T1000 (cell line): ENCODE results near the gene CNTN2.

Experiments used
- DNase-seq: peaks from one replicate; lab custom pipeline; 2025; ENCODE audit warnings: mixed read lengths; lab: John Stamatoyannopoulos, UW

The CNTN2 gene, protein sequence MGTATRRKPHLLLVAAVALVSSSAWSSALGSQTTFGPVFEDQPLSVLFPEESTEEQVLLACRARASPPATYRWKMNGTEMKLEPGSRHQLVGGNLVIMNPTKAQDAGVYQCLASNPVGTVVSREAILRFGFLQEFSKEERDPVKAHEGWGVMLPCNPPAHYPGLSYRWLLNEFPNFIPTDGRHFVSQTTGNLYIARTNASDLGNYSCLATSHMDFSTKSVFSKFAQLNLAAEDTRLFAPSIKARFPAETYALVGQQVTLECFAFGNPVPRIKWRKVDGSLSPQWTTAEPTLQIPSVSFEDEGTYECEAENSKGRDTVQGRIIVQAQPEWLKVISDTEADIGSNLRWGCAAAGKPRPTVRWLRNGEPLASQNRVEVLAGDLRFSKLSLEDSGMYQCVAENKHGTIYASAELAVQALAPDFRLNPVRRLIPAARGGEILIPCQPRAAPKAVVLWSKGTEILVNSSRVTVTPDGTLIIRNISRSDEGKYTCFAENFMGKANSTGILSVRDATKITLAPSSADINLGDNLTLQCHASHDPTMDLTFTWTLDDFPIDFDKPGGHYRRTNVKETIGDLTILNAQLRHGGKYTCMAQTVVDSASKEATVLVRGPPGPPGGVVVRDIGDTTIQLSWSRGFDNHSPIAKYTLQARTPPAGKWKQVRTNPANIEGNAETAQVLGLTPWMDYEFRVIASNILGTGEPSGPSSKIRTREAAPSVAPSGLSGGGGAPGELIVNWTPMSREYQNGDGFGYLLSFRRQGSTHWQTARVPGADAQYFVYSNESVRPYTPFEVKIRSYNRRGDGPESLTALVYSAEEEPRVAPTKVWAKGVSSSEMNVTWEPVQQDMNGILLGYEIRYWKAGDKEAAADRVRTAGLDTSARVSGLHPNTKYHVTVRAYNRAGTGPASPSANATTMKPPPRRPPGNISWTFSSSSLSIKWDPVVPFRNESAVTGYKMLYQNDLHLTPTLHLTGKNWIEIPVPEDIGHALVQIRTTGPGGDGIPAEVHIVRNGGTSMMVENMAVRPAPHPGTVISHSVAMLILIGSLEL

DNA sequence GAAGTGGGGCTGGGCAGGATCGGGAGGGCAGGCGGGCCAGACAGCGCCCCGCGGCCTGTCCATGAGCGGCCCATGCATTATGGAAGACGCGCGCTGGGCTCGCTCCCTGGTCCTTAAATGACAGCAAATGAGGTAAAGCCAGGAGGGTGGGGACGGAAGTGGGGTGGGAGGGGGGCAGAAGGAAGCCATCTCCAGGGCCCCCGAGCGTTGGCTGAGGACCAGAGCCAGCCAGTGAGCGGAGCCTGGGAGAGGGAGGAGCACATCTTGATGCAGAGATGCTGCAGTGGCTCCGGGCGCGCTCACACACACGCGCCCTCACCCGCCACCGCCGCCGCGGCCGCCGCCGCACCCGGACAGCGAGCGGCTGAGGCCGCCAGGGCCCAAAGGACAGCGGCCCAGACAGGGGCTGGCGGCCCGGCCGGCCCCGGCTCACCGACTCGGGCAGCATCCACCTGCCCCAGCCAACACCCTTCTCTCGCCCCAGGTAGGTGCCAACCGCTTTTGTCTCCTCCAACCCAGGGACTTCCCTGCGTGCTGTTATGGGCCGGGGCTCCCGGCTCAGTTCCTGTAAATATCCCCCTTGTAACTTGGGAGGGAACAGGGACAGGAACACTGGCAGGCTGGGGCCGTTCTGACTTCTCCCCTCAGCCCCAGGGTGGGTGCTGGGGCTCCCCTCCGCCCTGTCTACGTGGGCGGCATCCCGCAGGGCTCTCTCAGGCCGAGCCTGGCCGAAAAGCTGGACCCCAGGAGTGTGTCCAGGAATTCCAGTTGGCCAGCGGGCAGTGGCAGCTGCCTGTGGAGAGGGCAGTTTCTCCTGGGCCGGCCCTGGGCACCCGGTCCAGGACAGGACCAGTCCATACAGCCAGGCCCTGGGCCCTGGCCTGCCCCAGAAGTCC lies at the start of gene CNTN2:
CNTN2 (plus strand) TSS at position 302 of the 896 bp plus-strand sequence. CDS start 9,974 bp downstream, outside the sequence.
- no peak for DNase-seq

DNA sequence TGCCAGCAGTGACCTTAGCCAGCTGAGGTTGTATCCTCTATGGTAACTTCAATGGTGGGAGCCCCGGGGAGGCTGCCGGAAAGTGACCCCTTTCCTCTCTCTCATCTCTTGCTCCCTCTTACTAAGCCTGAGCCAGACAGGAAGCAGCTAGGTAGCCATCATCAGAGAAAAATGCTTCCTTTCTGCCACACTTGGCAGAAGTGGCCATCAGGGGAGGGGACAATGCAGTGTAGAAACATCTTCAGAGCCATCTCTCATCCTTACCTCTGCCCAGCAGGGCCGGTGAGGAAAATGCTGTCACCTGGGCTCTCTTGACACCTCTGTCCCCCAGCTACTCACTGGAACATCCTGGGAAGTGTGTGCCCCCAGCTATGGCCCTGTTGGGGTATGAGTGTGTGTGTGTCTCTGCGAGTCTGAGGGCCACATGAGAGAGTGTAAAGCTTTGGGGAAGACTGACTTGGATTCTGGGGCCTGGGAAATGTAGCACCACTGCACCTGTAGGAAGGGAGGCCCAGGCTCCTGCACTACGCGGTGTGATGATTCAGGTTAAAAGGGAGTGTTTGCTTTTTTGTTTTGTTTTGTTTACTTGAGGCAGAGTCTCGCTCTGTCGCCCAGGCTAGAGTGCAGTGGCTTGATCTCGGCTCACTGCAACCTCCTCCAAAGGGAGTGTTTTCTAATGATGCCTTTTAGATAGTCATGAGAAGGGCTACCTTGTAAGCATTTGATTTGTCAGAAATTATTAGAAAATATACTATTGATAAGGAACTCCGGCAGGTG lies 48.7 kb upstream of the CNTN2 start:
- no peak for DNase-seq

DNA sequence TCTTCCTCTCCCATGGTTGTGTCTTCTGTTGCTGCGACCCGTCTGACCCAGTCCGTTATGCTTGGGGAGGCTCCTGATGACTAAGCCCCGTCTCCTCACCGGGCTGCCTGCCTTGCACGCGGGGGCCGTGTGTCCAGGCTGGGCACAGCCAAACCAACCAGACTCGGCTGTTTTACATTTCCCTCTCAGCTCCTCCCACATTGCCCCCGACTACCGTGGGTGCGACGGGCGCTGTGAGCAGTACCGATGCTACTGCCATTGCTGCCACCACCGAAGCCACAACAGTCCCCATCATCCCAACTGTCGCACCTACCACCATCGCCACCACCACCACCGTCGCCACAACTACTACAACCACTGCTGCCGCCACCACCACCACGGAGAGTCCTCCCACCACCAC lies 46.0 kb upstream of the CNTN2 start:
- no peak for DNase-seq

DNA sequence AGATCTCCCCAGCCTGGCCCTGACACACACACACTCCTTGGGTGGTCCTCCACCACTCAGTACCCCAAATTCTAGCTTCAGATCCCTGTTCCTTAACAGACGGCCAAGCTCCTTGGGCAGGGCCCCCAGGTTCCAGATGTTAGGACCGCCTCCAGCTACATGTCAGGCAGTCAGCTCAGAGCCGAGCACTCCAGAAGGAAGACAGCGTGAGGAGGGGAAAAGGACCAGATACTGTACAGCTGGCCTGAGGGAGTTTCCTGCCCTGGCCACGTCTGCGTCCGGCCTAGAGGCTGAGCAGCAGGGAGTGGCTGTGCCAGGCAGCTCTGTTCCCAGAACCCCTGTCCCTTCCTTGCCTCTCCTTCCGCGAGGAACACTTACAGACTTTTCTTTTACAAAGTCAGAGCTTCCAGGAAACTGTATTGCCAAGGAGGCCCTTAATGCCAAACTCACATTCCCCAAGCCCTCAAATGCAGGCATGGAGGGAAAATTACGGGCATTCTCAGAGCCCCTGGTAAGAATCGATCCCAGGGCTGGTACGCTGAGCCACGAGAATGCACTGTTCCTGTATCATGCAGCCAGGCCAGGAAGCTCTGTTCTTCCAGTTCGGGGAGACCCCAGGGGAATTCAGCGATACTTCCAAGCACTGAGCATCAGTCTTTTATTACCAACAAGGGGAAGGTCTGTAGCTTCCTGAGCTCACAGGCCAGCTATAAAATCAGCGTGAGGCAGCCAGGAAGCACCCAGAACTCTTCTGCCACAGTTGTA lies 45.2 kb upstream of the CNTN2 start:
- DNase-seq: no peak

DNA sequence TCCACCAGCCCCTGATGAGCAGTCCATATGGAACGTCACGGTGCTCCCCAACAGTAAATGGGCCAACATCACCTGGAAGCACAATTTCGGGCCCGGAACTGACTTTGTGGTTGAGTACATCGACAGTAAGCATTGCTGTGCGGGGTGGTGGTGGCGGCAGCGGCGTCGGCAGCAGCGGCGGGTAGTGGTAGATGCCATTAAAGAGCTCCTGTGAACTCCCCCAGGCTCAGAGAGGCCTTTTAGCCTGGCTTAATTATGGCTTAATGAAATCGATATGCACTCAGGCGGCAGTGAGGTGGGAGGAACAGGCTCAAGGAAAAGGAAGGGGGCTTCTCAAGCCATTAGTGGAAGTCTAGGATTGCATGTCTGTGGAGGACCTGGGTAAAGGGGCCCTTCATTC lies 41.9 kb upstream of the CNTN2 start:
- no peak for DNase-seq

DNA sequence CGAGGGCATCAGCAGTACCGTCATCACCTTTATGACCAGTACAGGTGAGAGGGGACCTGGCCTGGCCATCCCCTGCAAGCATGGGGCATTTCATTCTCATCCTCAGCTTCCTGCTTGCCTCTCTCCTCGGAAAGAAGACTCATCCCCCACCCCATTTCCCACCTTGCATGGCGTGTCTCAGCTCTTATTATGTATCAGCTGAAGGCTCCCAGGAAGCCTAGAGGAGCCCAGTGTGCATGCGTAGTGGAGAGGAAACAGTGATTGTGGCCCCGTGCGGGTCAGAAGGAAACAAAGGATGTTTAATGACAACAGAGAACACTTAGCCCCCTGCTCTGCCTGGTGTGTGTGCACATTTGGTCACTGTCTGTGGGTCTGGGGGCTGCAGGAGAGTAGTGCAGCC lies 40.3 kb upstream of the CNTN2 start:
- DNase-seq: no peak

DNA sequence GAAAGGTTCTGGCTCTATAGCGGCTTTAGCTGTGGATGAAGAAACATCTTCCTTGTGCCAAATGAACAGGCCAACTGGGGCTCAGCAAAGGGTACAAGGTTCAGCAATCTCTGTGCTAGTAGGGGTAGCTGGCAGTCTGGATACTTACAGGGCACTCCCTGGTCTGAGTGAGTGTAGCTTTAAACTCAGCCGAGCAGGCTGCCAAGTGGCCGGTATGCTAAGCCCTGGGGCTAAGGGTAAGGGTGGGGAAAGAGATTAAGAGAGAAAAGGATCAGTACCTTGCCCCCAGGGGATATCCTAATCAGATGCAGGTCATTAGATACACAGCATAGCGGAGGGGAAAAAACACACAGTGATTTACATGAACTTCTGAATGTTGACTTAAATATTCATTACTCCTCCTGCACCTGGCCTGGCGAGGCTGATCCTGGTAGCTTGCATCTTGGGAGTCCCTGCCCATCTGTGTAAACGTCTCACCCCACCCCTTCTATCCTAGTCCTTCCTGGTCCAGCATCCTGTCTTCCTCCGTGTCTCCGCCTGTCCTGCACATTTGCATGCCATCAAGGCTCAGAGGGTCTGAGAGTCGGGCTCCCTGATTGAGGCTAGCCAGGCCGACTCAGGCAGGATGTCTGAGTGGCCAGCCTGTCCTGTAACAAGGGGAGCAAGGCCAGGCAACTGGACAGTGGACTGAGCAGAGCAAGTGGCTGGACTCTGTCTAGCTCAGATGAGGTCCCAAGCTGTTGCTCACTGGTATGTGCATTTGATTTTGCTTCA lies 39.5 kb upstream of the CNTN2 start:
- no peak for DNase-seq

DNA sequence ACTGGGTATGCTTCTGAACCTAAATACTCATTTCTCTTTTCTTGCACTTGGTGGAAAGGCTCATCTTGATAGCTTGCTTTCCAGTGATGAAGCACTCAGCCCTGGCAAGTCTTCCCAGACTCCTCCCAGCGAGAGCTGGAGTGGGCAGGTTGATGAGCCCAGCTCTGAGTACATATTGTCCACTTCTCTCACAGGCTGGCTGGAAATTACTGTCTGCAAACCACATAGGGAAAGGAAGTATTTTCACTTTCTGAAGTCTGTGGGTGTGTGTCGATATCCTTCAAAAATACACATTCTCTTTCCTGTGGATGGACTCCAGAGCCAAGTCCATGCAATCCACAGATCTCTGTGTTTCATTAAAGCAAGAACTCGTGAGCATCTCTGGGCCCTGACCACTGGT lies 38.7 kb upstream of the CNTN2 start:
- no peak for DNase-seq

DNA sequence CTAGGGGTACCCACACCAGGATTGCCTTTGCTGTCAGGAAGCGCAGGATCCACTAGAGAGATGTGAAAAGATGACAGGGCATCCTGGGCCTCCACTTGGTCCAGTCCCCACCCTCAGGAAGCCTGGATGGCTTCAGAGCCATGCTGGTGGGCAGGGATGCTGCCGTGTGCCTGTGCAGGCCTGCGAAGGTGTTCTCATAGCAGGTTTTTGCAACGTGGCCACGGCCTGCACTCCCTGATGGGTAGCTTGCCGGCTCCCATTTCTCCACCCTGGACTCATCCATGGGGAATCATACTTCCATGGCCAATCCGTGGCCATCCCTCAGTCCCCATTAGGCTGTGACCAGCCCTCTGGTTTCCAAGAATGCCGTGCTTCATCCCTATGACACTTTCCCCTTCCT lies 34.1 kb upstream of the CNTN2 start:
- no peak for DNase-seq

DNA sequence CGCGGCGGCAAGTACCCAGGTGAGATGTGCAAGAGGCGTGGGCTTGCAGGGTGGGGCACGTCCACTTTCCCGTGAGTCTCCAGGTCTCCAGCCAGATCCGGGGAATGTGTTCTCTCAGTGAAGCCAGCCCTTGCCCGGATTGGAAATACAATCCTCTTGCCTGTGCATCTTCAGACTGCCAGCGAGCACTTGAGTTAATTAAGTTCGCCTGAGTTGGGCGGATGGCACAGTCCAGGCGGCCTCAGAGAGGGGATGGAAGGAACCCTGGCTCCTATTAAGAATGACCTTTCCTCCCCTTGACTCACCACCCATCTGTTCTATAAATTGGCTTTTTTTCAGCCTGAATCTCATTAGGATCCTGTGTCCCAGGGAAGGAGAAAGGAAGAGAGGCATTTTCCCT lies 33.3 kb upstream of the CNTN2 start:
- no peak for DNase-seq

DNA sequence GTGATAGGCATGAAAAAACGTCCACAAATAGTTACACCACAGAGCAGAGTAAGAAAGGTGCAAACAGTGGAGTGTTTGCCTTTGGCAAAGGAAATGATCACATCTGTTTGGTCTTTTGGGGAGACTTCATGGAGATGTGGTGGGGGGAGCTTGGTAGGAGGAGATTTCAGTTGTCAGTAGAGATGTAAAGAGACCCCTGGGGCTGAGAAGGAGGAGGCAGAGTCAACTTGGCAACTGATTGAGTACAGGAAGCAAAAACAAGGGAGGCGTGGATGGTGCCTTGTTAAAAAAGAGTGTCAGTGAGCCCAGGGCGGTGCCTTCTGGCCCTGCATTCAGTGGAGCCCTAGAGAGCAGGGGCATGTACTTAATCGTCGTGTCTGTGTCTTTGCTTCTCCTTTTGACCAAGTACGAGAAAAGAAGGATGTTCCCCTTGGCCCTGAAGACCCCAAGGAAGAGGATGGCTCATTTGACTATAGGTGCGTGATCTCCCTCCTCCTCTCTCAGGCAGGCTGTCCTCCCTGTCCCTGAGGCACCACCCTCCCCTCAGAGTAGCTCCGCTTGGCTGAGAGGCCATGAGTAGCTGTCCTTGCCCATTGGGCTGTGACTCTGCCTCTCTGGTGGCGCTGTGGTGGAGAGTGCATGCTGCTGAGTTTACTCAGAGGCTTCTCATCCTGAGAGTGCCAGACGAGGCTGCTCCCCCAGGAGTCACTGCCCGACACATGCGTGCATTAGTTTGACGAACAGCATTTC lies 30.4 kb upstream of the CNTN2 start:
- no peak for DNase-seq

DNA sequence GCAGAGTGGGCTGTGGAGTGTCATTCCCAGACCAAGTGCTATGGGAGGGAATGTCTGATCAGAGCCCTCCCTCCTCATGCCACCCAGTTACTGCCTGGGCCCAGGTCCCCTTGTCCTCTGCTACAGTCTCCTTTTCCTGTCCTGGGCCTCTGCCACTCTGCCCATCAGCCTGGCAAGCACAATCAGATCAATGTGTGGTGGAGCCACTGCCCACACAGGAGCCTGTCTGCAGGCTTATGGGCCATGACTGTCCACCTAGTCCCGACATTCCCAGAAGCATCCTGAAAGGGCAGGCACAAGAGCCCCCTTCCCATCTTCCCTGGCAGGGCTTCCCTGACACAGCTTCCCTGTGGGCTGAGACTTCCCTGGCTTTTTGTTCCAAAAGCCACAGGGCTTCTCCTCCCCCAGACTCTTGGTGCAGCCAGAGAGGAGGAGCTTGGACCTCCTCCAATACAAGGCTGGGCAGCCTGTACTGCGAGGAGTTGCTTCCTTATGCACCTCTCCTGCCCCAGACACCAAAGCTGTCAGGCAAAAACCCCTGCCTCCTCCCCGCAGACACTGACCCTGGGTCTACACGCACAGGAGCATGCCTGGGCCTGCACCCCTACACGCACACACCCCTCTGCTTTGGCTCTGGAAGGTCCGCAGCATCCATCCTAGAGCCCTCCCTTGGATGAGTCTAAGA lies 29.2 kb upstream of the CNTN2 start:
- DNase-seq: no peak

DNA sequence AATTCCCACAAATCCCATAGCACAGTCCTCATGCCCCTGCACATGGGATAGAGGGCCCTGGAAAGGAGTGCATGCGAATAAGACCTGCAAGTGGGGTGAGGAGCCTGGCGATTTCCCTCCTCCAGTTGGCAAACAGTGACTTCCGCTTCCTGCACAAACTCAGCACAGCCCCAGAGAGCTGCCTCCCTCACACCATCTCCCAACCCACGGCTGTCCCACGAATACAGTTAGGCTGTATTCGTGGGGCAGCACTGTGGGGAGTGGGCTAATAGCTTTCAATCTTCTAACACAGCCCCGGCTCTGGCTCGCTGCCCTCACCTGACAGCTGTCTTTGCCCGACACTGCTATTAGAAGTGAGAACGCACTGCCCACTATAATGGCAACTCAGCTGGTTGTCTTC lies 28.2 kb upstream of the CNTN2 start:
- DNase-seq: no peak

DNA sequence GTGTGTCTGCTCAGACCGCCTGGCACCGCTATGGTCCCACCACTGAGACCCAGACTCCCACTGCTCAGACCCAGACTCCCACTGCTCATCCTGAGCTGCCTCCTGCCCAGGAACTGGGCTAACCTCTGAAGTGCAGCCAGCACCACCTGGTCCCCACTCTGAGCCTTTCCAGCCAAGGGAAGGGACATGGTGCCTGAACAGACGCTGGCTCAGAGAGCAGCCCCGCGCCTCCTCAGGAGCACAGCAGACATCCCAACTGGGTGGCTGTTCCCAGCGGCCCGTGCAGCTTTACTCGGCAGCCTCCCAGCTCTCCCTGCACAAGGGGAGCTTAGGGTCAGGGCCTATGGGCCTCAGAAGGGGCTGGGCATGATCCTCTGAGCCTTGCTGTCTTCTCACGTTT lies 27.8 kb upstream of the CNTN2 start:
- DNase-seq: no peak

DNA sequence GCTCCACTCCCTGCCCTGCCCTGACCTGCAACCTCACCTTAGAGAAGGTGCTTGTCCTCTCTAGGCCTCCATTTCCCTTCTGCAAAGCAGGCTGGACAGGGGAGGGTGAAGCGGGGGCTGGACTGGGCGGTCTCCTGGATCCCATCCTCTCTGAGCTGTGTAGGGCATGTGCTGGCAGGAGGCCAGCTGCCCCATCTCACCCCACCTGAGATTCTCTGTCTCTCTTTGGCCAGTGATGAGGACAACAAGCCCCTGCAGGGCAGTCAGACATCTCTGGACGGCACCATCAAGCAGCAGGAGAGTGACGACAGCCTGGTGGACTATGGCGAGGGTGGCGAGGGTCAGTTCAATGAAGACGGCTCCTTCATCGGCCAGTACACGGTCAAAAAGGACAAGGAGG lies 26.9 kb upstream of the CNTN2 start:
- no peak for DNase-seq

DNA sequence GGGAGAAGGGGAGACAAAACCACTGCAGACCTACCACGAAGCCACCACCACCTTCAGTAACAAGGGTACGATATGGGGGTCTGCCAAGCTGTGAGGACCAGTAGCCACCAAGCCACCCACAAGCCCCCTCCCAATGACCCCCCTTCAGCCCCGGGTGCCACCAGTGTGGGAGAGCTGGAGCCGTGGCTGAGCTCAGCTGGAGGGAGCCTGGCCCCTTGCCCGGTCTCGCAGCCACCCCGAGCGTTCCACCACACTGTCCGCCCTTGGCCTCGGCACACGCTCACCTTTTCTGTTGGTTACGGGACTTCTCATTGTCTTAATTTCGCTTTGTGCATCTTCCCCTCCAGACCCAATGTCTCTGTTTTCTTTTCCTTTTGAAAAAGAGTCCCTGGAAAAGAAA lies 26.4 kb upstream of the CNTN2 start:
- no peak for DNase-seq

DNA sequence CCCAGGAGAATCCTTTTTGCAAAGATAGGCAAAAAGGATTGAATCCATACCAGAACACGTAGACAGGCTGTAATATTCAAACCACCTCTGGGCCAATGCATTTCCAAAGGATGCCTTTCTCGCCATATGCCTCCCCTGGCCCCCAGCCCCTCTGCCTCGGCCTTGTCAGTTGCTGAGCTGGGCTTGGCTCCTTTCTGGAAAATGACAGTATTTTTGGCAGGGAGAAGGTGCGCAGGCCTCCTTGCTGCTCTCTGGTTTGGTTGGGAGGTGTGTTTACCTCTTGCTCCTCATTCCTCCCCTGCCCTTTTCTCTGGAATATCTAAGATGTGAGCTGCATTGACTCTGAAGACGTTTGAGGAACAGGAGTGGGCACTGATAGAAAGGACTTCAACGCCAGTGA lies 26.0 kb upstream of the CNTN2 start:
- DNase-seq: no peak

DNA sequence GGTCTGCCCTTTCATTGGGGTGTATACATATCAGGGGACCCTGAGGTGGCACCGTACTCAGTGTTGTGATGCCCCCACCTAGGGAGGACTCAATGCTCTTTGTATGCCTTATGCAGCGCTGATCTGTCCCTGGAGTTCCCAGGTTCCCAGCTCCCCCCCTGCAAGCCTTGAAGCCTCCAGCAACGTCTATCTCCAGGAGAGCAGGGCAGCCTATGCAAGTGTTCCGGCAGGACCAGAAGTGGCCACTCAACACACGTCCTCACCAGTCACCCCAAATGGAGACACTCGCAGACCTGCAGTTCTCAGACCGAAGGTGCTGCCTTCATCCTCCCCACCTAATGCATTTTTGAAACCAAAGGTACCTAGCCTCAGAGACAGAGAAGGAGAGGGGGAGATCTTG lies 25.2 kb upstream of the CNTN2 start:
- no peak for DNase-seq
